ENCODE data around the gene ZDHHC24.

DNA sequence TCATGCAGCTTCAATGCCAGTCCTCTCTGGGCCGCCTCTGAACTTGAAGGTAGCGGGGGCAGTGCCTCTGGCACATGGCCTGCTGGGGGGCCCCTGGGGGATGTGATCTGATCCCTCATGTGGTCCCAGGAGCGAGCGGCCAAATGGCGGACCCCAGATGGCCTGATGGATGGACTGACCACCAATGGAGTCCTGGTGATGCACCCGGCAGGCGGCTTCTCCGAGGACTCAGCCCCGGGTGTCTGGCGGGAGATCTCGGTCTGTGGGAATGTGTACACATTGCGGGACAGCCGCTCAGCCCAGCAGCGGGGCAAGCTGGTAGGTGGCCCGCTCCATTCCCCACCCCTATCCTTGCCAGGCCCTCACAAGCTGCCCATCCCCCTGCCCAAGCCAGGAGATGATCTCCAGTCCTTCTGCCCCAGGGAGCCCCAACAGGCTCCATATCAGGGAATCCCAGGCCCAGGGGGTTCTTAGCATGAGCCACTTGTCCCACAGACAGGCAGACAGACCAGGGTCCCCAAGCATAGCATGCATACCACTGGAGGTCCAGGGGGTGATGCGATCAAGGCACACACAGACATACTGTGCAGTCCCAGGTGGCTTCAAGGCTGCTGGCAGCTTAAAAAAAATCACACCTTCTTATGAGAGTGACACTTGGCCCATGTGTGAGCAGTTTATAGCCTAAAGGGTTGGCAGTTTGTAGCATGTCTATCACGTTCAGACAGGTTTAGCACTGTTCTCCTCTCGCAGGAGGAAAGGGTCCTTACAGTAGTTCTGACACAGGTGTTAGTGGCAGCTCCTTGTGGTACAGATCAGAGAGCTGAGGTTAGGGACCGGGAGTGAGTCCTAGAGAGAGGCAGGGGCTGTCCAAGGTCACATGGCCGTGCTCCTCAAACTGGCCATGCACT is 72.0 kb downstream of the ZDHHC24 start:
- TF ChIP-seq, protein P1, sequence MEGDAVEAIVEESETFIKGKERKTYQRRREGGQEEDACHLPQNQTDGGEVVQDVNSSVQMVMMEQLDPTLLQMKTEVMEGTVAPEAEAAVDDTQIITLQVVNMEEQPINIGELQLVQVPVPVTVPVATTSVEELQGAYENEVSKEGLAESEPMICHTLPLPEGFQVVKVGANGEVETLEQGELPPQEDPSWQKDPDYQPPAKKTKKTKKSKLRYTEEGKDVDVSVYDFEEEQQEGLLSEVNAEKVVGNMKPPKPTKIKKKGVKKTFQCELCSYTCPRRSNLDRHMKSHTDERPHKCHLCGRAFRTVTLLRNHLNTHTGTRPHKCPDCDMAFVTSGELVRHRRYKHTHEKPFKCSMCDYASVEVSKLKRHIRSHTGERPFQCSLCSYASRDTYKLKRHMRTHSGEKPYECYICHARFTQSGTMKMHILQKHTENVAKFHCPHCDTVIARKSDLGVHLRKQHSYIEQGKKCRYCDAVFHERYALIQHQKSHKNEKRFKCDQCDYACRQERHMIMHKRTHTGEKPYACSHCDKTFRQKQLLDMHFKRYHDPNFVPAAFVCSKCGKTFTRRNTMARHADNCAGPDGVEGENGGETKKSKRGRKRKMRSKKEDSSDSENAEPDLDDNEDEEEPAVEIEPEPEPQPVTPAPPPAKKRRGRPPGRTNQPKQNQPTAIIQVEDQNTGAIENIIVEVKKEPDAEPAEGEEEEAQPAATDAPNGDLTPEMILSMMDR (IDR thresholded peaks at IDR 0.05), result no peak
- TF ChIP-seq POLR2A (IDR thresholded peaks at IDR 0.05), result no peak
